SU-DHL-6 (cell line): ENCODE results near the gene VRTN.

Experiments
- CTCF ChIP-seq: fragments of 200-600 bp; sonication (generic); IDR thresholded peaks from one replicate; pipeline ENCODE4 v1.5.1; 2017; ENCODE audit warnings: antibody characterized with exemption, mild to moderate bottlenecking, low read length, moderate library complexity; ENCODE audit not compliant: insufficient read depth, poor library complexity, severe bottlenecking
- EZH2phosphoT487 ChIP-seq: fragments of 200-600 bp; sonication (generic), shearing (Covaris generic); conservative IDR thresholded peaks from 2 replicates; pipeline ENCODE4 v1.6.1; 2018; ENCODE audit warnings: mild to moderate bottlenecking, antibody characterized with exemption, low read length, moderate library complexity, mixed read lengths

GRCh38 chr14:74407021-74407800 is 58.9 kb downstream of the VRTN start:
- no peak for TF ChIP-seq CTCF
- no peak for TF ChIP-seq EZH2phosphoT487
